ENCODE data around the gene CNKSR3.

CNKSR3 gene

GRCh38 chr6:154448448-154449096 is 61.9 kb downstream of the CNKSR3 start:
- no peak for DNase-seq

GRCh38 chr6:154447954-154448353 is 62.5 kb downstream of the CNKSR3 start:
- DNase-seq, result no peak

- DNase-seq, result no peak
These were observed 63.5 kb downstream of the CNKSR3 start for GRCh38 chr6:154446984-154447383.

GRCh38 chr6:154445417-154445816 is 65.1 kb downstream of the CNKSR3 start:
- no peak for DNase-seq

- DNase-seq, result no peak
These were observed 68.5 kb downstream of the CNKSR3 start for GRCh38 chr6:154441995-154442310.

GRCh38 chr6:154440422-154441043 is 70.0 kb downstream of the CNKSR3 start:
- no peak for DNase-seq

GRCh38 chr6:154440022-154440421 is 70.5 kb downstream of the CNKSR3 start:
- DNase-seq, result no peak

GRCh38 chr6:154438882-154439415 is 71.5 kb downstream of the CNKSR3 start:
- no peak for DNase-seq

- DNase-seq, result no peak
These were observed 75.0 kb downstream of the CNKSR3 start for GRCh38 chr6:154435400-154435945.

GRCh38 chr6:154434662-154435061 is 75.8 kb downstream of the CNKSR3 start:
- no peak for DNase-seq

- no peak for DNase-seq
These were observed 76.8 kb downstream of the CNKSR3 start for GRCh38 chr6:154433477-154434241.

GRCh38 chr6:154432533-154433476 is 77.7 kb downstream of the CNKSR3 start:
- DNase-seq, result no peak

GRCh38 chr6:154430481-154430919 is 80.0 kb downstream of the CNKSR3 start:
- DNase-seq, result no peak

GRCh38 chr6:154429711-154430110 is 80.8 kb downstream of the CNKSR3 start:
- no peak for DNase-seq

GRCh38 chr6:154428897-154429296 is 81.6 kb downstream of the CNKSR3 start:
- no peak for DNase-seq

GRCh38 chr6:154427446-154427845 is 83.0 kb downstream of the CNKSR3 start:
- no peak for DNase-seq

GRCh38 chr6:154426997-154427396 is 83.5 kb downstream of the CNKSR3 start:
- no peak for DNase-seq

- DNase-seq, result no peak
These were observed 85.5 kb downstream of the CNKSR3 start for GRCh38 chr6:154425034-154425433.

GRCh38 chr6:154414021-154414813 is 96.3 kb downstream of the CNKSR3 start:
- DNase-seq, result no peak

- DNase-seq, result no peak
These were observed 98.2 kb downstream of the CNKSR3 start for GRCh38 chr6:154412106-154412820.

- no peak for DNase-seq
These were observed 99.4 kb downstream of the CNKSR3 start for GRCh38 chr6:154411076-154411475.

Data from stimulated activated naive CD4-positive, alpha-beta T cell (primary cell).